GM12878 (cell line): Measurements from ENCODE around the gene USP46. TPM values are rescaled to one million over a fixed set of nuclear protein-coding genes. Genes with fewer than 3 reads are reported as not detected.
A peak's percentile ranks its signal among the peaks of the same experiment; 100 is the strongest.

ENCODE experiments used
- ATAC-seq: fragments of 200-7000 bp; cut with Tn5 transposase; 3 replicates; pipeline ENCODE4 v1.9.1; 2020; ENCODE audit warnings: mild to moderate bottlenecking, moderate library complexity
- BruUV-seq: library from RNA; stranded (reverse); fragments of 400-500 nt; replicated peaks from 2 replicates; lab custom pipeline; 2021; lab: Mats Ljungman, UMichigan
- CTCF ChIA-PET: fragments of 300-600 bp; sonication (Branson Sonifier 250); formaldehyde crosslinking; extraction: SDS; loops from one replicate; lab custom pipeline; 2021; ENCODE audit warnings: inconsistent platforms; lab: Yijun Ruan, JAX
- POLR2A ChIA-PET: fragments of 350-600 bp; formaldehyde crosslinking; extraction: SDS; loops from one replicate; lab custom pipeline; 2021; ENCODE audit warnings: inconsistent platforms; lab: Charles Lee
- RAD21 ChIA-PET: fragments of 300-600 bp; sonication (Branson Sonifier 250); formaldehyde crosslinking; loops from one replicate; lab custom pipeline; 2023; ENCODE audit warnings: antibody characterized with exemption; ENCODE audit not compliant: unreplicated experiment; lab: Charles Lee
- SMC1A ChIA-PET: fragments of 300-600 bp; sonication (Branson Sonifier 250); formaldehyde crosslinking; loops from one replicate; lab custom pipeline; 2023; ENCODE audit not compliant: unreplicated experiment, uncharacterized antibody; lab: Charles Lee
- DNase-seq: peaks from one replicate; pipeline ENCODE4 v3.0.0-alpha.2; 2011; ENCODE audit warnings: low read depth, low spot score
- FAIRE-seq: peaks from 3 replicates; lab custom pipeline; 2011; peaks lifted over from hg19 to GRCh38; lab: Jason Lieb, UNC
- H2AFZ ChIP-seq: 2 replicates; pipeline ENCODE4 v1.6.0; 2011; ENCODE audit warnings: low read depth, low read length, control low read depth; ENCODE audit not compliant: control insufficient read depth
- H3K27ac ChIP-seq: 2 replicates; pipeline ENCODE4 v1.5.1; 2011; ENCODE audit warnings: control low read depth; ENCODE audit not compliant: control insufficient read depth, insufficient read depth
- H3K27me3 ChIP-seq, 2 experiments: replicated peaks in 1 of 2; 2 replicates each; pipeline versions ENCODE4 v1.6.0 to v1.6.1; 2011; ENCODE audit warnings: low read length in 1 of 2; ENCODE audit not compliant: control insufficient read depth in 2 of 2, insufficient read depth in 2 of 2
- H3K36me3 ChIP-seq, 2 experiments: 2 replicates each; pipeline ENCODE4 v1.5.1; 2011; ENCODE audit warnings: low read length in 1 of 2; ENCODE audit not compliant: control insufficient read depth in 2 of 2, insufficient read depth in 2 of 2
- H3K4me1 ChIP-seq: 2 replicates; pipeline ENCODE4 v1.6.1; 2011; ENCODE audit warnings: mild to moderate bottlenecking, low read length, moderate library complexity, mixed read lengths; ENCODE audit not compliant: control insufficient read depth, insufficient read depth
- H3K4me2 ChIP-seq: 2 replicates; pipeline ENCODE4 v1.6.0; 2011; ENCODE audit warnings: control low read depth; ENCODE audit not compliant: control insufficient read depth, insufficient read depth
- H3K4me3 ChIP-seq: fragments of 200-600 bp; sonication (generic); 2 replicates; pipeline ENCODE4 v1.5.1; 2016
- H3K79me2 ChIP-seq: 2 replicates; pipeline ENCODE4 v1.6.0; 2011; ENCODE audit warnings: low read length; ENCODE audit not compliant: control insufficient read depth, insufficient read depth
- H3K9ac ChIP-seq: 2 replicates; pipeline ENCODE4 v1.8.0; 2011; ENCODE audit warnings: low read length, control low read depth, mixed read lengths; ENCODE audit not compliant: control insufficient read depth, insufficient read depth
- H3K9me3 ChIP-seq: replicated peaks from 3 replicates; pipeline ENCODE4 v1.5.1; 2011; ENCODE audit warnings: mild to moderate bottlenecking, low read length; ENCODE audit not compliant: control insufficient read depth, insufficient read depth
- H4K20me1 ChIP-seq: 2 replicates; pipeline ENCODE4 v1.6.0; 2011; ENCODE audit not compliant: control insufficient read depth, insufficient read depth
- ATF2 ChIP-seq: IDR thresholded peaks from 2 replicates; pipeline ENCODE4 v1.6.1; 2012; ENCODE audit warnings: low read length, inconsistent platforms
- ATF7 ChIP-seq: fragments of 450-650 bp; IDR thresholded peaks from 2 replicates; pipeline ENCODE4 v1.6.1; 2016; ENCODE audit warnings: low read depth, mild to moderate bottlenecking
- CREM ChIP-seq: IDR thresholded peaks from 2 replicates; pipeline ENCODE4 v1.6.1; 2014; ENCODE audit warnings: antibody characterized with exemption, low read depth
- E4F1 ChIP-seq: fragments of 450-650 bp; IDR thresholded peaks from 2 replicates; pipeline ENCODE4 v1.6.1; 2018; ENCODE audit warnings: borderline replicate concordance, mild to moderate bottlenecking; ENCODE audit not compliant: partially characterized antibody
- EED ChIP-seq: sonication (generic); IDR thresholded peaks from 2 replicates; pipeline ENCODE4 v1.6.1; 2016; ENCODE audit warnings: antibody characterized with exemption, low read depth
- FOXM1 ChIP-seq: IDR thresholded peaks from 2 replicates; pipeline ENCODE4 v1.6.1; 2012; ENCODE audit warnings: low read depth, mild to moderate bottlenecking, inconsistent platforms, low read length, moderate library complexity
- IKZF1 ChIP-seq: fragments of 450-650 bp; conservative IDR thresholded peaks from 2 replicates; pipeline ENCODE4 v1.6.1; 2017; ENCODE audit warnings: antibody characterized with exemption, mild to moderate bottlenecking
- IKZF2 ChIP-seq, 2 experiments: fragments of 450-650 bp; IDR thresholded peaks; 2 replicates each; pipeline ENCODE4 v1.6.1; 2017; ENCODE audit warnings: mild to moderate bottlenecking in 2 of 2, moderate library complexity in 2 of 2
- JUNB ChIP-seq: IDR thresholded peaks from 2 replicates; pipeline ENCODE4 v1.6.1; 2016; ENCODE audit warnings: antibody characterized with exemption, mild to moderate bottlenecking
- MTA3 ChIP-seq: IDR thresholded peaks from 2 replicates; pipeline ENCODE4 v1.6.1; 2012; ENCODE audit warnings: low read length, inconsistent platforms, borderline replicate concordance
- NFIC ChIP-seq: IDR thresholded peaks from 2 replicates; pipeline ENCODE4 v1.6.1; 2012; ENCODE audit warnings: low read depth, mild to moderate bottlenecking, inconsistent platforms, low read length, moderate library complexity
- NR2F1 ChIP-seq: fragments of 450-650 bp; conservative IDR thresholded peaks from 2 replicates; pipeline ENCODE4 v1.6.1; 2017; ENCODE audit warnings: mild to moderate bottlenecking
- RUNX3 ChIP-seq: IDR thresholded peaks from 2 replicates; pipeline ENCODE4 v1.6.1; 2012; ENCODE audit warnings: low read length, inconsistent platforms
- SP1 ChIP-seq: IDR thresholded peaks from one replicate; pipeline ENCODE4 v1.6.1; 2011; ENCODE audit warnings: low read depth, low read length
- SPI1 ChIP-seq: IDR thresholded peaks from 2 replicates; pipeline ENCODE4 v1.6.1; 2011; ENCODE audit warnings: low read depth, mild to moderate bottlenecking, low read length, moderate library complexity, borderline replicate concordance; ENCODE audit not compliant: insufficient read depth
- TAF1 ChIP-seq: IDR thresholded peaks from 2 replicates; pipeline ENCODE4 v1.6.1; 2011; ENCODE audit warnings: mild to moderate bottlenecking, low read depth, low read length, borderline replicate concordance
- TCF7 ChIP-seq: IDR thresholded peaks from 2 replicates; pipeline ENCODE4 v1.6.1; 2014; ENCODE audit warnings: antibody characterized with exemption, borderline replicate concordance
- WGBS: methylation state at CpG from one replicate; pipeline ENCODE4 v1.1.6; 2016; ENCODE audit warnings: low lambda C conversion rate; ENCODE audit not compliant: insufficient replicate concordance, insufficient coverage; ENCODE audit errors: missing lambda C conversion rate; 5-methylcytosine and 5-hydroxymethylcytosine counted together
- in situ Hi-C: fragments of 300-500 bp; cut with MboI; formaldehyde crosslinking; loops from 9 replicates; pipeline ENCODE4 v1.14.3; 2018; ENCODE audit warnings: mixed read lengths
- intact Hi-C: fragments of 100-400 bp; cut with micrococcal nuclease; formaldehyde crosslinking; loops from one replicate; pipeline ENCODE4 v1.14.2; 2022; ENCODE audit not compliant: unreplicated experiment
- polyA plus RNA-seq, 11 experiments: library from polyadenylated mRNA; depleted of rRNA in 4 of 11; unstranded in 6 of 11; stranded (reverse) in 5 of 11; fragments of >200 nt; fragmentation: Nextera tagmentation in 4 of 11; fragmentation: Illumina TruSeq in 1 of 11; extraction: Ambion mirVana in 4 of 11; extraction: Trizol in 1 of 11; gene quantifications; 1 replicate in 1 of 11; 2 replicates in 10 of 11; pipeline versions ENCODE4 v1.2.1 to v1.2.3, GENCODE V29; 2011 to 2016; ENCODE audit warnings: inconsistent platforms in 2 of 11, missing spikeins in 2 of 11, low read depth in 1 of 11
- total RNA-seq, 4 experiments: library from RNA; depleted of rRNA in 3 of 4; stranded (reverse); fragments of >200 nt in 3 of 4; fragmentation: Illumina TruSeq in 1 of 4; extraction: Trizol in 1 of 4; gene quantifications; 2 replicates each; pipeline versions ENCODE4 v1.2.1 to v1.2.3, GENCODE V29; 2013 to 2021

Gene USP46
- total and polyA plus RNA-seq, 10 of the 15 experiments (the other 5 are each of a cell fraction or from before 2014, with no cell fraction given) = 5.3 to 20.1 (median 12.0) TPM

- no peak for TF ChIP-seq RUNX3
- no peak for TF ChIP-seq SP1
- TF ChIP-seq, all 136 proteins: peak for 2
These were observed 5.4 kb upstream of the USP46 start (continued) for GRCh38 chr4:52664479-52664878.

GRCh38 chr4:52661966-52662690 is 3.0 kb upstream of the USP46 start:
- intact Hi-C loops = no loop called here
- ChIA-PET CTCF (interaction anchor here (0.8 to 3.4 kb wide), 8 partner anchors 15 to 286 kb away, joined by 3 to 29 read pairs (median 4); no protein-coding TSS in a partner anchor), SMC1A (interaction anchor here (0.9 to 6.2 kb wide), 11 partner anchors 13 to 321 kb away, joined by 3 to 52 read pairs (median 3); no protein-coding TSS in a partner anchor), POLR2A (interaction anchor here (1.1 to 1.2 kb wide), 2 partner anchors 17 to 21 kb away, joined by 3 to 6 read pairs; no protein-coding TSS in a partner anchor), RAD21 (interaction anchor here (0.9 to 1.7 kb wide), 4 partner anchors 18 to 116 kb away, joined by 3 to 11 read pairs (median 3); no protein-coding TSS in a partner anchor)
- Histone ChIP-seq H3K27ac (no peak overlapping the region), H3K9ac (no peak overlapping the region), H3K27me3 (no peaks in the 10 kb centered on the region), H3K36me3 (no peaks in the 10 kb centered on the region; a peak in 1 of 4 replicates), H3K4me3 (no peak overlapping the region), H3K4me2 (no peak overlapping the region), H3K79me2 (peaks cover 18% of the 10 kb centered on the region), H3K9me3 (no peaks in the 10 kb centered on the region; the same call in 1 of the 3 replicates), H3K4me1 (peaks cover 6% of the 10 kb centered on the region; the same call in 1 of the 2 replicates), H4K20me1 (no peaks in the 10 kb centered on the region), H2AFZ (no peak overlapping the region)
- FAIRE-seq (no peak), ATAC-seq (no peak), DNase-seq (no peak)
- WGBS = 73% methylated on average over 4 of the region's 4 CpGs
- BruUV-seq = no TSS peak
- in situ Hi-C loops = loop anchor here (5.0 kb wide), 1 partner anchor 290 kb away; no protein-coding TSS in a partner anchor
- peak; percentile 27; the same call in 1 of the 2 replicates for TF ChIP-seq FOXM1
- TF ChIP-seq IKZF1 = peak; percentile 31; the same call in 1 of the 2 replicates
- no peak for TF ChIP-seq SPI1
- no peak for TF ChIP-seq TAF1
- no peak for TF ChIP-seq NR2F1
- TF ChIP-seq ATF7 = peak; percentile 47; the same call in 1 of the 2 replicates
- no peak for TF ChIP-seq TCF7
- peak; percentile 88 for TF ChIP-seq EED
- 0 out of 2 replicates have a peak, but pooled peaks have one; percentile 25 for TF ChIP-seq MTA3
- peak; percentile 48; the same call in 1 of the 2 replicates for TF ChIP-seq CREM
- peak; percentile 71; the same call in 1 of the 2 replicates for TF ChIP-seq NFIC
- TF ChIP-seq JUNB = peak; percentile 84
- TF ChIP-seq E4F1 = no peak
- peak; percentile 64 to 70 for TF ChIP-seq IKZF2 (IDR thresholded peaks at IDR 0.05)
- TF ChIP-seq ATF2 = 0 out of 2 replicates have a peak, but pooled peaks have one; percentile 43
